ENCODE measurements around the gene PAPLN.

Gene PAPLN

GRCh38 chr14:73263606-73264005 lies 26.3 kb downstream of the PAPLN start:
- no peak for DNase-seq

GRCh38 chr14:73264080-73264884 lies 27.0 kb downstream of the PAPLN start:
- DNase-seq: no peak

GRCh38 chr14:73264885-73265720 lies 27.8 kb downstream of the PAPLN start:
- no peak for DNase-seq

- no peak for DNase-seq
These were observed 28.4 kb downstream of the PAPLN start for GRCh38 chr14:73265721-73266046.

- DNase-seq: no peak
These were observed 29.0 kb downstream of the PAPLN start for GRCh38 chr14:73266317-73266716.

- DNase-seq: no peak
These were observed 30.2 kb downstream of the PAPLN start for GRCh38 chr14:73267474-73267873.

- DNase-seq: no peak
These were observed 32.6 kb downstream of the PAPLN start for GRCh38 chr14:73269729-73270531.

- no peak for DNase-seq
These were observed 35.1 kb downstream of the PAPLN start for GRCh38 chr14:73272393-73272792.

- no peak for DNase-seq
These were observed 36.5 kb downstream of the PAPLN start for GRCh38 chr14:73273799-73274198.

- no peak for DNase-seq
These were observed 39.5 kb downstream of the PAPLN start for GRCh38 chr14:73276836-73277235.

GRCh38 chr14:73277376-73277775 lies 40.1 kb downstream of the PAPLN start:
- DNase-seq: no peak

- DNase-seq: no peak
These were observed 43.6 kb downstream of the PAPLN start for GRCh38 chr14:73280903-73281302.

- no peak for DNase-seq
These were observed 46.5 kb downstream of the PAPLN start for GRCh38 chr14:73283608-73284379.

GRCh38 chr14:73285979-73286378 lies 48.7 kb downstream of the PAPLN start:
- no peak for DNase-seq

GRCh38 chr14:73286598-73286997 lies 49.3 kb downstream of the PAPLN start:
- DNase-seq: no peak

GRCh38 chr14:73287071-73287470 lies 49.8 kb downstream of the PAPLN start:
- no peak for DNase-seq

- DNase-seq: no peak
These were observed 52.0 kb downstream of the PAPLN start for GRCh38 chr14:73289308-73289707.

GRCh38 chr14:73289729-73290128 lies 52.4 kb downstream of the PAPLN start:
- DNase-seq: no peak

GRCh38 chr14:73290279-73290678 lies 53.0 kb downstream of the PAPLN start:
- DNase-seq: no peak

GRCh38 chr14:73293782-73294781 lies 56.8 kb downstream of the PAPLN start:
- DNase-seq: no peak

GRCh38 chr14:73295198-73295796 lies 58.0 kb downstream of the PAPLN start:
- no peak for DNase-seq
